Activated CD4-positive, alpha-beta memory T cell treated with anti-CD3 and anti-CD28 coated beads, Interleukin-2, amount 10 ng/mL, durations not matched to agents 7 days and 5 days (primary cell): Measurements from ENCODE around the gene KIAA0825. TPM values are rescaled to one million over a fixed set of nuclear protein-coding genes. Genes with fewer than 3 reads are reported as not detected.
"Not testable (repeated sequence)": the region's sequence is repeated elsewhere in the genome, so short reads cannot be mapped to it uniquely, and the experiment has no call there.

Experiments used
- CTCF ChIA-PET: fragments of 350-600 bp; sonication (Branson Sonifier 250); formaldehyde crosslinking; loops from one replicate; lab custom pipeline; 2021; ENCODE audit warnings: antibody characterized with exemption, inconsistent platforms; lab: Charles Lee
- POLR2A ChIA-PET: fragments of 350-600 bp; sonication (Branson Sonifier 250); formaldehyde crosslinking; loops from one replicate; lab custom pipeline; 2021; ENCODE audit warnings: antibody characterized with exemption; lab: Charles Lee
- DNase-seq: peaks from one replicate; pipeline ENCODE4 v3.0.0-alpha.2; 2020
- H3K27ac Mint-ChIP-seq: one replicate; pipeline ENCODE4 v1.8.0; 2021; ENCODE audit warnings: mild to moderate bottlenecking, mixed read lengths
- H3K27me3 Mint-ChIP-seq: one replicate; pipeline ENCODE4 v1.8.0; 2021; ENCODE audit warnings: mixed read lengths
- H3K36me3 Mint-ChIP-seq: one replicate; pipeline ENCODE4 v1.8.0; 2021; ENCODE audit warnings: low read depth, mixed read lengths
- H3K4me1 Mint-ChIP-seq: one replicate; pipeline ENCODE4 v1.8.0; 2021; ENCODE audit warnings: mixed read lengths
- H3K4me3 Mint-ChIP-seq: one replicate; pipeline ENCODE4 v1.8.0; 2021; ENCODE audit warnings: mild to moderate bottlenecking, mixed read lengths
- H3K9me3 Mint-ChIP-seq: one replicate; pipeline ENCODE4 v1.8.0; 2021; ENCODE audit warnings: mixed read lengths
- total RNA-seq, 2 experiments: library from RNA; stranded (reverse); gene quantifications; one replicate each; pipeline ENCODE4 v1.2.3, GENCODE V29; 2021

KIAA0825 gene
- total RNA-seq, 2 experiments from 2014 or later, result 1.5 to 1.7 TPM

GRCh38 chr5:94621763-94622162 is 3.4 kb upstream of the KIAA0825 start:
- POLR2A ChIA-PET, result interaction anchor here (1.2 kb wide), 1 partner anchor 47 kb away, joined by 5 read pairs; no protein-coding TSS in a partner anchor
- DNase-seq, result no peak
- CTCF ChIA-PET, result no interaction called here
- peaks cover 20% of the 10 kb centered on the region for H3K36me3 Mint-ChIP-seq
- peak overlapping the region; percentile 8 for H3K4me3 Mint-ChIP-seq
- H3K9me3 Mint-ChIP-seq, result no peaks in the 10 kb centered on the region
- peaks cover 46% of the 10 kb centered on the region for H3K4me1 Mint-ChIP-seq
- no peak overlapping the region for H3K27ac Mint-ChIP-seq
- no peaks in the 10 kb centered on the region for H3K27me3 Mint-ChIP-seq

GRCh38 chr5:94620256-94620655 is 1.9 kb upstream of the KIAA0825 start:
- no peak for DNase-seq
- Mint-ChIP-seq H3K27ac (no peak overlapping the region), H3K27me3 (no peaks in the 10 kb centered on the region), H3K4me1 (peaks cover 52% of the 10 kb centered on the region), H3K9me3 (no peaks in the 10 kb centered on the region), H3K4me3 (peak overlapping the region; percentile 88), H3K36me3 (peaks cover 17% of the 10 kb centered on the region)
- CTCF ChIA-PET, result interaction anchor here (0.9 to 2.6 kb wide), 2 partner anchors 95 to 123 kb away, joined by 3 to 11 read pairs; no protein-coding TSS in a partner anchor
- POLR2A ChIA-PET, result no interaction called here

- peaks cover 54% of the 10 kb centered on the region for H3K4me1 Mint-ChIP-seq
These were observed 343 bp downstream of the KIAA0825 start for GRCh38 chr5:94618029-94618492.

GRCh38 chr5:94615862-94616261 is 2.5 kb downstream of the KIAA0825 start:
- H3K27me3 Mint-ChIP-seq, result no peaks in the 10 kb centered on the region
- DNase-seq, result no peak
- no peak overlapping the region for H3K27ac Mint-ChIP-seq
- no peaks in the 10 kb centered on the region for H3K9me3 Mint-ChIP-seq
- CTCF ChIA-PET, result interaction anchor here (2.8 kb wide), 1 partner anchor 122 kb away, joined by 12 read pairs; no protein-coding TSS in a partner anchor
- POLR2A ChIA-PET, result no interaction called here
- peaks cover 6% of the 10 kb centered on the region for H3K36me3 Mint-ChIP-seq
- no peak overlapping the region for H3K4me3 Mint-ChIP-seq
- peaks cover 48% of the 10 kb centered on the region for H3K4me1 Mint-ChIP-seq

More at GRCh38 chr5:94618029-94618492, 343 bp downstream of the KIAA0825 start:
- ChIA-PET POLR2A (interaction anchor here (0.8 to 2.7 kb wide), 8 partner anchors 8 to 44 kb away, joined by 3 to 36 read pairs (median 5); no protein-coding TSS in a partner anchor), CTCF (interaction anchor here (1.6 to 2.6 kb wide), 5 partner anchors 8 to 120 kb away, joined by 5 to 11 read pairs (median 7); no protein-coding TSS in a partner anchor)
- Mint-ChIP-seq H3K9me3 (no peaks in the 10 kb centered on the region), H3K36me3 (peaks cover 17% of the 10 kb centered on the region), H3K27ac (peak overlapping the region; percentile 74), H3K4me3 (peak overlapping the region; percentile 88), H3K27me3 (no peaks in the 10 kb centered on the region)
- no peak for DNase-seq

- ChIA-PET CTCF (interaction anchor here (2.8 kb wide), 1 partner anchor 123 kb away, joined by 12 read pairs; no protein-coding TSS in a partner anchor), POLR2A (no interaction called here)
- no peak overlapping the region for H3K4me3 Mint-ChIP-seq
- H3K36me3 Mint-ChIP-seq, result peaks cover 4% of the 10 kb centered on the region
- no peak overlapping the region for H3K27ac Mint-ChIP-seq
- H3K9me3 Mint-ChIP-seq, result no peaks in the 10 kb centered on the region
- no peaks in the 10 kb centered on the region for H3K27me3 Mint-ChIP-seq
- DNase-seq, result no peak
- peaks cover 44% of the 10 kb centered on the region for H3K4me1 Mint-ChIP-seq
These were observed 4.1 kb downstream of the KIAA0825 start for GRCh38 chr5:94614156-94614805.

- no peak for DNase-seq
- Mint-ChIP-seq H3K36me3 (no peaks in the 10 kb centered on the region), H3K4me3 (no peak overlapping the region), H3K27ac (no peak overlapping the region), H3K9me3 (no peaks in the 10 kb centered on the region), H3K27me3 (no peaks in the 10 kb centered on the region), H3K4me1 (peaks cover 41% of the 10 kb centered on the region)
- CTCF ChIA-PET, result interaction anchor here (2.8 kb wide), 1 partner anchor 124 kb away, joined by 12 read pairs; no protein-coding TSS in a partner anchor
- POLR2A ChIA-PET, result interaction anchor here (1.0 kb wide), 1 partner anchor 8 kb away, joined by 3 read pairs; no protein-coding TSS in a partner anchor
These were observed 4.8 kb downstream of the KIAA0825 start for GRCh38 chr5:94613583-94613982.

GRCh38 chr5:94595281-94595840 is 23.0 kb downstream of the KIAA0825 start:
- DNase-seq, result no peak
- CTCF ChIA-PET, result no interaction called here
- peaks cover 12% of the 10 kb centered on the region for H3K9me3 Mint-ChIP-seq
- POLR2A ChIA-PET, result no interaction called here
- H3K4me1 Mint-ChIP-seq, result no peaks in the 10 kb centered on the region
- H3K36me3 Mint-ChIP-seq, result peaks cover 6% of the 10 kb centered on the region
- H3K4me3 Mint-ChIP-seq, result no peak overlapping the region
- H3K27ac Mint-ChIP-seq, result no peak overlapping the region
- H3K27me3 Mint-ChIP-seq, result no peaks in the 10 kb centered on the region

GRCh38 chr5:94577466-94578245 is 40.7 kb downstream of the KIAA0825 start:
- DNase-seq, result no peak
- Mint-ChIP-seq H3K36me3 (peaks cover 30% of the 10 kb centered on the region), H3K4me1 (peaks cover 58% of the 10 kb centered on the region), H3K27me3 (no peaks in the 10 kb centered on the region), H3K27ac (peak overlapping the region; percentile 83), H3K4me3 (peak overlapping the region; percentile 39), H3K9me3 (peaks cover 3% of the 10 kb centered on the region)
- POLR2A ChIA-PET, result interaction anchor here (0.8 to 4.4 kb wide), 2 partner anchors 41 to 216 kb away, joined by 4 to 36 read pairs; partner anchors contain the start of genes KIAA0825 and SLF1
- CTCF ChIA-PET, result interaction anchor here (1.0 to 1.9 kb wide), 2 partner anchors 41 to 160 kb away, joined by 3 to 7 read pairs; partner anchors contain the start of genes KIAA0825 and SLF1

GRCh38 chr5:94575196-94575595 is 43.2 kb downstream of the KIAA0825 start:
- DNase-seq, result peak; percentile 47
- ChIA-PET CTCF (no interaction called here), POLR2A (interaction anchor here (0.9 to 1.8 kb wide), 4 partner anchors 38 to 218 kb away, joined by 3 to 15 read pairs (median 4); partner anchors contain the start of genes KIAA0825 and SLF1)
- H3K27me3 Mint-ChIP-seq, result no peaks in the 10 kb centered on the region
- peak overlapping the region; percentile 31 for H3K4me3 Mint-ChIP-seq
- no peaks in the 10 kb centered on the region for H3K9me3 Mint-ChIP-seq
- peak overlapping the region; percentile 92 for H3K27ac Mint-ChIP-seq
- peaks cover 58% of the 10 kb centered on the region for H3K4me1 Mint-ChIP-seq
- peaks cover 22% of the 10 kb centered on the region for H3K36me3 Mint-ChIP-seq

GRCh38 chr5:94573349-94573748 is 45.1 kb downstream of the KIAA0825 start:
- peaks cover 20% of the 10 kb centered on the region for H3K36me3 Mint-ChIP-seq
- H3K27ac Mint-ChIP-seq, H3K4me3 Mint-ChIP-seq, H3K9me3 Mint-ChIP-seq, CTCF ChIA-PET, H3K27me3 Mint-ChIP-seq, DNase-seq: not testable (repeated sequence)
- peaks cover 44% of the 10 kb centered on the region for H3K4me1 Mint-ChIP-seq
- POLR2A ChIA-PET, result interaction anchor here (0.7 to 1.3 kb wide), 2 partner anchors 45 to 220 kb away, joined by 3 to 4 read pairs; partner anchors contain the start of genes KIAA0825 and SLF1

GRCh38 chr5:94571415-94571814 is 47.0 kb downstream of the KIAA0825 start:
- H3K27me3 Mint-ChIP-seq, result no peaks in the 10 kb centered on the region
- no peak overlapping the region for H3K27ac Mint-ChIP-seq
- no peak for DNase-seq
- ChIA-PET CTCF (no interaction called here), POLR2A (no interaction called here)
- H3K9me3 Mint-ChIP-seq, result no peaks in the 10 kb centered on the region
- peaks cover 26% of the 10 kb centered on the region for H3K4me1 Mint-ChIP-seq
- peaks cover 17% of the 10 kb centered on the region for H3K36me3 Mint-ChIP-seq
- H3K4me3 Mint-ChIP-seq, result no peak overlapping the region

GRCh38 chr5:94564812-94565211 is 53.6 kb downstream of the KIAA0825 start:
- no peak overlapping the region for H3K4me3 Mint-ChIP-seq
- no peak overlapping the region for H3K27ac Mint-ChIP-seq
- no peaks in the 10 kb centered on the region for H3K9me3 Mint-ChIP-seq
- ChIA-PET CTCF (no interaction called here), POLR2A (no interaction called here)
- no peaks in the 10 kb centered on the region for H3K4me1 Mint-ChIP-seq
- no peaks in the 10 kb centered on the region for H3K36me3 Mint-ChIP-seq
- DNase-seq, result no peak
- H3K27me3 Mint-ChIP-seq, result no peaks in the 10 kb centered on the region
